Measurements from ENCODE around the gene IFNA7.
"Not testable (repeated sequence)": the region's sequence is repeated elsewhere in the genome, so short reads cannot be mapped to it uniquely, and the experiment has no call there.

Gene IFNA7

DNA sequence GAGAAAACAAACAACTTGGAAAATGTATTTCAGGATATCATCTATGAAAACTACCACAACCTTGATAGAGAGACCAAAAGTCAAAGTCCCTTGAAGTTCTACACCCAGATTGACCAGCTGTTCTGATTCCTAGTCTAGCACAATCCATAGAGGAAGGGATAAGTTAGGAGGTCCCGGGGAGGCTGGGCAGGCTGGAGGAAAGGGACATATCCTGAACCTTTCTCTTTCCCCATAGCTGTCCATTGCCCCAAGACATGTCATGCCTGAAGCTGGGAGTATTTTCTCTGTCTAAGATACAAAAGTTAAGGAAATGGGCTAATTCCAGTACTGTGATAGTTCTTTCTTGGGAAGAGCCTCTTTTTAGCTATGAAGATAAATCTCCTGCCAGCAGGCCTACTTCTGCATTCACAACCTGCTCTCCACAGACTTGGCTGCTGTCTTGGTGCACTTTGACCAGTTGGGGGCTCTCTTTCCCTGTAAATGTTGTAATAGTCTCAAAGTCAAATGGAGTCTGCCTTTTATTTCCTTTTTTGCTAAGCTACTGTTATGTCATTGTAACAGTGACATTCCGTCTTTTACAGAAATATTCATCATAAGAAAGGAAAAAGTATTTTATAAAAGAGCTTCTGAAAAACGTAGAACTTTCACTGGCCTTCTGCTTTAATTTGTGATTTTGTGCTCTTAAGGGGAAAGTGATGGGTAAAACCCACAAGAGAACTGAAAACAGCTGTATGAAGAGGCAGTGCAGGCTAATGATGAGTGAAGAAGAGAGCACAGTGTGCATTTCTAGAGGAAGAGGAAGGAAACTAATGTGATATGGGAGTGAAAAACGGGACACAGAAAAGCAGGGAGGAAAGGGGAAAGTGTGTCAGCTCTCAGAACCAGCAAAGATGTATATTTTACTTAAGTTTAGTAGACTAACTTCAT, 18.9 kb downstream of the IFNA7 start:
- not testable (repeated sequence) for H3K36me3 ChIP-seq (ENCODE audit: insufficient read depth, low read length); H2AFZ ChIP-seq (ENCODE audit: low read length); H3K4me2 ChIP-seq (ENCODE audit: low read length); H4K20me1 ChIP-seq (ENCODE audit: insufficient read depth, low read length); H3K4me3 ChIP-seq (ENCODE audit: low read depth, low read length, poor library complexity, severe bottlenecking); H3K9me2 ChIP-seq (ENCODE audit: low read depth, low read length); H3K27me3 ChIP-seq (ENCODE audit: insufficient read depth, low read length); H3K4me1 ChIP-seq (ENCODE audit: insufficient read depth, low read length, severe bottlenecking); H3K9me3 ChIP-seq (ENCODE audit: low read length); H3F3A ChIP-seq (ENCODE audit: insufficient read depth, low read length); H3K79me2 ChIP-seq (ENCODE audit: insufficient read depth, low read length); H3K27ac ChIP-seq (ENCODE audit: low read depth, low read length, poor library complexity, severe bottlenecking); H3K9ac ChIP-seq (ENCODE audit: low read length)
- TF ChIP-seq, protein P1, sequence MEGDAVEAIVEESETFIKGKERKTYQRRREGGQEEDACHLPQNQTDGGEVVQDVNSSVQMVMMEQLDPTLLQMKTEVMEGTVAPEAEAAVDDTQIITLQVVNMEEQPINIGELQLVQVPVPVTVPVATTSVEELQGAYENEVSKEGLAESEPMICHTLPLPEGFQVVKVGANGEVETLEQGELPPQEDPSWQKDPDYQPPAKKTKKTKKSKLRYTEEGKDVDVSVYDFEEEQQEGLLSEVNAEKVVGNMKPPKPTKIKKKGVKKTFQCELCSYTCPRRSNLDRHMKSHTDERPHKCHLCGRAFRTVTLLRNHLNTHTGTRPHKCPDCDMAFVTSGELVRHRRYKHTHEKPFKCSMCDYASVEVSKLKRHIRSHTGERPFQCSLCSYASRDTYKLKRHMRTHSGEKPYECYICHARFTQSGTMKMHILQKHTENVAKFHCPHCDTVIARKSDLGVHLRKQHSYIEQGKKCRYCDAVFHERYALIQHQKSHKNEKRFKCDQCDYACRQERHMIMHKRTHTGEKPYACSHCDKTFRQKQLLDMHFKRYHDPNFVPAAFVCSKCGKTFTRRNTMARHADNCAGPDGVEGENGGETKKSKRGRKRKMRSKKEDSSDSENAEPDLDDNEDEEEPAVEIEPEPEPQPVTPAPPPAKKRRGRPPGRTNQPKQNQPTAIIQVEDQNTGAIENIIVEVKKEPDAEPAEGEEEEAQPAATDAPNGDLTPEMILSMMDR (IDR thresholded peaks at IDR 0.05; ENCODE audit: low read length): peak; percentile 66

DNA sequence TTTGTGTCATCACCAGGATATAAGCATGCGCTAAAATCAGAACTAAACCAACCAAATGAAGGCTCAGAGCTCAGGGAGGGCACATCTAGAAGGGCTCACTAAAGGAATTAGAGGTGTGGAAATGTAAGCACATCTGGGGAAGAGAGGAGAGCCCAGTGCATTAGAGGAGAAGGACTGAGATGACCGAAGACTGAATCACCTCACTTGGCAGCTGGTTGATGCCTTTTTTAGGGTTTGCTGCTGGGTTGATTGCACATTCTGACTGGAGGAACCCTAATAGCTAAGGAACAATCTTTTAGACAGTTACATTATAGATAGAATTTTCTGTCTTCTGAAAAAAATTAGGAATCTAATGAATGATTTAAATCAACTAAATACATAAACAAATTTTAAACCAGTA, 27.3 kb downstream of the IFNA7 start:
- no peaks in the 10 kb centered on the region for H4K20me1 ChIP-seq (ENCODE audit: insufficient read depth, low read length)
- no peaks in the 10 kb centered on the region for H3K9me2 ChIP-seq (ENCODE audit: low read depth, low read length)
- no peaks in the 10 kb centered on the region for H3K79me2 ChIP-seq (ENCODE audit: insufficient read depth, low read length)
- H3K4me3 ChIP-seq (ENCODE audit: low read depth, low read length, poor library complexity, severe bottlenecking): no peak overlapping the region
- H2AFZ ChIP-seq (ENCODE audit: low read length): no peak overlapping the region
- no peaks in the 10 kb centered on the region for H3K27me3 ChIP-seq (ENCODE audit: insufficient read depth, low read length)
- no peaks in the 10 kb centered on the region for H3K9me3 ChIP-seq (ENCODE audit: low read length)
- H3K36me3 ChIP-seq (ENCODE audit: insufficient read depth, low read length): no peaks in the 10 kb centered on the region
- H3F3A ChIP-seq (ENCODE audit: insufficient read depth, low read length): no peaks in the 10 kb centered on the region
- no peak overlapping the region for H3K27ac ChIP-seq (ENCODE audit: low read depth, low read length, poor library complexity, severe bottlenecking)
- no peaks in the 10 kb centered on the region for H3K4me1 ChIP-seq (ENCODE audit: insufficient read depth, low read length, severe bottlenecking)
- no peak overlapping the region for H3K4me2 ChIP-seq (ENCODE audit: low read length)
- no peak for TF ChIP-seq EZH2 (IDR thresholded peaks at IDR 0.05; ENCODE audit: borderline replicate concordance, low read length)
- TF ChIP-seq, protein P1 (IDR thresholded peaks at IDR 0.05; ENCODE audit: low read length): no peak
- H3K9ac ChIP-seq (ENCODE audit: low read length): no peak overlapping the region

DNA sequence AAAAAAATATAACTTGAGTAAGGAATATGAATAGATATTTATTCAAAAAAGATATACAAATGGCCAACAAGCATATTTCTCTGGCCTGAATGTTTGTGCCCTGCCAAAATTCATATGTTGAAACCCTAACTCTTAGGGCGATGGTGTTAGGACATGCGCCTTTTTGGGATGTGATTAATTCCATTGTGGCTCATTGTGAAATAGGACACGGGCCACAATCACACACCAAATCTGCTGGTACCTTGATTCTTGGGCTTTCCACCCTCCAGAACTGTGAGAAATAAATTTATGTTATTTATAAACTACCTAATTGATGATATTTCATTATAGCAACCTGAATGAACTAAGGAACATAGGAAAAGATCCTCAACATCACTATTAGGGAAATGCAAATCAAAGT, 29.8 kb downstream of the IFNA7 start:
- H3F3A ChIP-seq (ENCODE audit: insufficient read depth, low read length): no peaks in the 10 kb centered on the region
- no peak overlapping the region for H2AFZ ChIP-seq (ENCODE audit: low read length)
- H3K79me2 ChIP-seq (ENCODE audit: insufficient read depth, low read length): no peaks in the 10 kb centered on the region
- H3K9me3 ChIP-seq (ENCODE audit: low read length): no peaks in the 10 kb centered on the region
- H3K36me3 ChIP-seq (ENCODE audit: insufficient read depth, low read length): no peaks in the 10 kb centered on the region
- no peak overlapping the region for H3K4me3 ChIP-seq (ENCODE audit: low read depth, low read length, poor library complexity, severe bottlenecking)
- H3K27me3 ChIP-seq (ENCODE audit: insufficient read depth, low read length): no peaks in the 10 kb centered on the region
- no peak overlapping the region for H3K4me2 ChIP-seq (ENCODE audit: low read length)
- H3K9me2 ChIP-seq (ENCODE audit: low read depth, low read length): no peaks in the 10 kb centered on the region
- H3K9ac ChIP-seq (ENCODE audit: low read length): no peak overlapping the region
- H4K20me1 ChIP-seq (ENCODE audit: insufficient read depth, low read length): no peaks in the 10 kb centered on the region
- TF ChIP-seq, protein P1 (IDR thresholded peaks at IDR 0.05; ENCODE audit: low read length): no peak
- no peak for TF ChIP-seq EZH2 (IDR thresholded peaks at IDR 0.05; ENCODE audit: borderline replicate concordance, low read length)
- H3K4me1 ChIP-seq (ENCODE audit: insufficient read depth, low read length, severe bottlenecking): no peaks in the 10 kb centered on the region
- no peak overlapping the region for H3K27ac ChIP-seq (ENCODE audit: low read depth, low read length, poor library complexity, severe bottlenecking)

Data from OCI-LY1 (cell line).